ENCODE measurements around the gene USP8. TPM values are rescaled to one million over a fixed set of nuclear protein-coding genes. Genes with fewer than 3 reads are reported as not detected.
A peak's percentile ranks its signal among the peaks of the same experiment; 100 is the strongest.

The USP8 gene
- total RNA-seq, 1 donor from 2014 or later = 41.2 TPM

DNA sequence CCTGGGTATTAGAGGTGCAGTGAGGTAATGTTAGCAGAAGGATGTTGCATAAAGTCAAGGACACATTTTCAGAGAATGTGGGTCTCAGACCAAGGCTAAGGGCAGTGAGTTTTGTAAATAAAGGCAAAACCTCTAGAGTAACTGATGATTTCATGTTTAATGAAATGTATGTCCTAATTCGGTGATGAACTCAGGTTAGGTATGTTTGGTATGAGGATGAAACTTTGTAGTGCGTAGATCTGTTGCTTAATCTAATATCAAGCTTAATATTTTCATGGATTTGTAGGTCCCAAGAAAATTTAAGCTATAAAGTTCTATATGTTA is 118.6 kb downstream of the USP8 start:
- DNase-seq (ENCODE audit: low read depth in 2 of 2) = no peak

DNA sequence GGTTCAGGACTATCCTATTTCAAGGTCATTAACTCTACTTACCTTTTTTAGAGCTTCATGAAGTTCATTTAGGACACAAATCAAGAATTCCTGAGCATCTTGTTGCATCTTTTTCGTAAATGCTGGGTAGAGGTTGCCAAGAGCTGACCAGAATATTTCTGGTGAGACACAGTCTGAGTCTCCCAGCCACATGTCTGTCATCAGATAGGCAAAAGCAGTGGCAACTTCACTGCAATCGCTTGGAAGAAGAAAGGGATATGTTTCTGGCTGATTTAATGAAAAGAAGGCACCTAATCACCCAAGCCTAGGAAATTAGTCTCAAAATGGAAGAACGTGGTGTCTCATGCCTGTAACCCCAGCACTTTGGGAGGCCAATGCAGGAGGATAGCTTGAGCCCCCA is 119.4 kb downstream of the USP8 start:
- no peak for DNase-seq (ENCODE audit: low read depth in 2 of 2)

DNA sequence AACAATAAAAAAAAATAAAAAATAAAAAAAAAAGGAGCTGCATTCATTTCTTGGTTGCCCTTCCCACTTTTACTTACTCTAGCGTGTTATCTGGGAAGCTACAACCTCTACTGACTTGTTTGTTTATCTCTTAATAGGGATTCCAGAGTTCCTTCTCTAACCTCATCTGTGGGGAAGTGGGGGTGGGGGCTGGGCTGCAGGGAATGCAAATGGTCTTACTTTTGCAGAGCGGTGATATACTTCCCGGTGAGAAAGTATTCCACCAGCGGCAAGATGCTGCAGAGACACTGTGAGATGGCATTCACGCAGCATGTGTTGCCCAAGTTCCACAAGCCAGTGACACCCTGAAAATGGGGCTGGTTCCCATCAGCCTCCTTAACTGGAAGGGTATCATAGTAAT is 120.2 kb downstream of the USP8 start:
- no peak for DNase-seq (ENCODE audit: low read depth in 2 of 2)

DNA sequence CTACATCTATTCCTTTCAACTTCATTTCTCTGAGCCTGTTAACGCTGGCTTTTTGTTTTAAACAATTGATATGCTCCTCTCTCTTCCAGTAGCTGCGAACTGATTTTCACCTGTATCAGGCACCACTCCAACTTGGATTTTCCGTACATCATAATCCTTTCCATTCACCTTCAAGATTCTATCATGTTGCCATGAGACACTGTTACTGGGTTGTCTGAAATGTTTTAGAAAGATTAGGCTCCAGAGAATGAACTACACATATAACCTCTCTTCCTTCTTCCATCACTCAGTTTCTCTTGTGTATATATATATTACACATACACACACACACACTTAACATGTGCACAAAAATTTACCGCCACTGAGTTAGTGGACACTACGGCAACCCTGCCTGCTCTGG is 122.4 kb downstream of the USP8 start, which contains the start of gene USP50:
Gene USP50 (minus strand): TSS at position 101 of the 400 bp plus-strand sequence. CDS start 141 bp downstream, outside the sequence.
- no peak for DNase-seq (ENCODE audit: low read depth in 2 of 2)

DNA sequence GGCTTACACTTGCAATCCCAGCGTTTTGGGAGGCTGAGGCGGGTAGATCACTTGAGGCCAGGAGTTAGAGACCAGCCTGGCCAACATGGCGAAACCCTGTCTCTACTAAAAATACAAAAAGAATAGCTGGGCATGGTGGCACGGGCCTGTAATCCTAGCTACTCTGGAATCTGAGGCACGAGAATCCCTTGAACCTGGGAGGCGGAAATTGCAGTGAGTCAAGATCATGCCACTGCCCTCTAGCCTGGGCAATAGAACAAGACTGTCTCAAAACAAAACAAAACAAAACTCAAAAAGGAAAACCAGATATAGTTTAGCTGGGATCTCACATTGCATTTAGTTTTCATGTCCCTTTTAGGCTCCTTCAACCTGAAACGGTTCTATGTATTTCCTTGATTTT is 125.1 kb downstream of the USP8 start:
- DNase-seq (ENCODE audit: low read depth in 2 of 2) = peak in 1 of 2 donors; percentile 4

DNA sequence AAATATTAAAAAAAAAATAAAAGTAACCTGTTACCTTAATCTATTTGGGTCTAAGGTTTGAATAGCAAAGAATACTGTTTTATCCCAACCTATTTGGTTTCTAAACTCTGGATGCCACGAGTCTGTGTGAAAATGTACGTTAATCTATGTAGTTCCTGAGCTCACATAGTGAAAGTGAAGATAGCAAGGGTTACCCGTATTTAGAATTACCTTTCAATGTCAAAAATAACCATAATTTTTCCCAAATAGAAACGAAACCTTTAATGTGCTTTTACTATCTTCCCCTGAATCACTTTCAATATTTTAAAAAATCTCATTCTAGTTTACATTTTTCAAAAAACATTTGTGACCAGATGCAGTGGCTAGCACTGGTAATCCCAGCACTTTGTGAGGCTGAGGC is 128.0 kb downstream of the USP8 start:
- no peak for DNase-seq (ENCODE audit: low read depth in 2 of 2)

DNA sequence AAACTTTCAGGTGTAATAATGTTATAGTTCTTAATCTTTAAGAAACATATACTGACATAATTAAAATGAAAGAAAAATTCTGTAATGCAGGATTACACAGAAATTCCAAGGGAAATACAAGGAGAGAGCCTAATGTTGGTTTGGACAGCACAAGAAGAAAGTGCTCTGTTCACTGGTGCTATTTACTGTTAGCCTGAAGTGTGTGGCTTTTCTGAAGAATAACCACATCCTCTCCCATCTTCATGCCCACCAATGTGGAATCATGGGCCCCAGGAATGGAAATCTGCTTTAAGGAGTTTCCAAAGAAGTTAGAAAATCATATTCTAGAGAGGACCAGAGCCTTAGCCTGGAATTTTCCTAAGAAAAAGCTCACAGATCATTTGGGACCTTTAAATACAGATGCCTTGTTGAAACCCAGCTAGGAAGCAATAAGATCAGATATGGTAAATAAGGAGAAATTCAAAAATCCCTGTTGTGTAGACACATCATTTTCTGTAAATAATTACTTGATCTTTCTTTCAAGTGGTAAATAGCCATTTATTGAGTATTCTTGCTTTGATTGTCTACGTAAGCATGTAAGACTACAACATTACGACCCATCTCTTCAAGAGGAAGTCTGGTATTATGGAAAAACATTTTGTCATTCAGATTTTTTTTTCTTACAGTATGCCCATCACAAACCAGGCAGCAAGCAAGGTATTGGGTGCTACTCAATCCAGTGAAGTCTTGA is 132.6 kb downstream of the USP8 start:
- no peak for DNase-seq (ENCODE audit: low read depth in 2 of 2)

DNA sequence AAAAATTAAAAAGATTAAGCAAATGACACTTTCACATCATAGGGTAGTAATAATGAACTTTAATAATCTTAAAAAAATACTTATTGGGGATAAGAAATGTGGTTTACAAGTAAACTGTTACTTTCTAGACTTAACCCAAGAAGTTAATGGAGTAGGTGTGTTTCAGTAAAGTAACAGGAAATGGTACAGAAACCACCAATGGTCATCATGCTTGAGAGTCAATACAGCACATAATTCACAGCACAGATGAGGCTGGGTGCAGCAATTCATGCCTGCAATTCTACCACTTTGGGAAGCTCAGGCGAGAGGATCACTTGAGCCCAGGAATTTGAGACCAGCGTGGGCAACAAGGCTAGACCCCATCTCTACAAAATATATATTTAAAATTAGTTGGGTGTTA is 133.8 kb downstream of the USP8 start:
- no peak for DNase-seq (ENCODE audit: low read depth in 2 of 2)

DNA sequence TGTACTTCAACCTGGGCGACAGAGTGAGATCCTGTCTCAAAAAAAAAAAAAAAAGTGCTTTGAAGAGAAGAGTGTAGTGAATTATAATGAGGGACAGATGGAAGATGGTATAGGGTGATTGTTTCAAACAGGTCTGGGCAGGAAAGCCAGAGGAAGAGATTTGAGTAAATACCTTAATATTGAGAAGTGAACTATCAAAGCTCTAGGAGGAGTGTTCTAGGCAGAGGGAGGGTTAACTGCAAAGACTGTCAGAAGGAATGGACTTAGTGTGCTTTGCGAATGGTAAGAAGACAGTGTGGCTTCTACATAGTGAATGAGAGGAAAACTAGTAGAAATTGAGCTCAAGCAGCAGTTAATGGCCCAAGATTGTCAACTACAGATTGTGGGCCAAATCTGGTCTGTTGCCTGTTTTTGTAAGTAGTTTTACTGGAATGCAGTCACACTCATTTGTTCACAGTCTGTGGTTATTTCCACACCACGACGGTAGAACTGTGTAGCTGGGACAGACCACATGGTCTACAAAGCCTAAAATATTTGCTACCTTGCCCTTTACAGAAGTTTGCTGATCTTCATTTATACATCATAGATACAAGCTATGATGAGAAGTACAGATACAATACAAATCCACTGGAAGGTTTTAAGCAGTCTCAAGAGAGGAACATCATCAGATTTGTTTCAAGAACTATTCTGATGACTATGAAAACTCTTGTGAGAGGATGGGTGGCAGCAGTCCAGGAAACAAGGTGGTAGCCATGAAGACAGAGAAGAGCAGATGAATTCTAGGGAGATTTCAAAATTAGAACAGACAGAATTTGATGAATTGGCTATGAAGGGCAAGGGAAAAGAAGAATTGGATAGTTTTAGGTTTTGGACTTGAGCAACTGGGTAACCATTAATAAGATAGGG is 138.8 kb downstream of the USP8 start:
- DNase-seq (ENCODE audit: low read depth in 2 of 2) = no peak

DNA sequence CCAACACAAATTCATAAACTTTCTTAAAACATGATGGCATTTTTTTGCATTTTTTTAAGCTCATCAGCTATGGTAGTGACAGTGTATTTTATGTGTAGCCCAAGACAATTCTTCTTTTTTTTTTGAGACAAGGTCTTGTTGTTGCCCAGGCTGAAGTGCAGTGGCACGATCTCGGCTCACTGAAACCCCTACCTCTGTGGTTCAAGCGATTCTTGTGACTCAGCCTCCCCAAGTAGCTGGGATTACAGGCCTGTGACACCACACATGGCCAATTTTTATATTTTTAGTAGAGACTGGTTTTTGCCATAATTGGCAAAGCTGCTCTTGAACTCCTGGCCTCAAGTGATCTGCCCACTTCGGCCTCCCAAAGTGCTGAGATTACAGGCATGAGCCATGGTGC is 139.6 kb downstream of the USP8 start:
- no peak for DNase-seq (ENCODE audit: low read depth in 2 of 2)

Other genes with a start within 250 kb of the USP8 start
- gene SLC27A2, start 242.2 kb upstream of the USP8 start, total RNA-seq = 3.6 and 3.7 TPM in 2 replicates
- not detected in 2 replicates for gene HDC, start 158.7 kb upstream of the USP8 start, total RNA-seq
- 70.5 and 80.3 TPM in 2 replicates for gene GABPB1, start 69.2 kb upstream of the USP8 start, total RNA-seq
- gene USP50, start 122.3 kb downstream of the USP8 start, total RNA-seq = not detected in 2 replicates

Data from dermis microvascular lymphatic vessel endothelial cell (primary cell).